Measurements from ENCODE around the gene LY9. TPM values are rescaled to one million over a fixed set of nuclear protein-coding genes. Genes with fewer than 3 reads are reported as not detected.

LY9 gene
- total RNA-seq, 1 donor from 2014 or later, result not detected

DNA sequence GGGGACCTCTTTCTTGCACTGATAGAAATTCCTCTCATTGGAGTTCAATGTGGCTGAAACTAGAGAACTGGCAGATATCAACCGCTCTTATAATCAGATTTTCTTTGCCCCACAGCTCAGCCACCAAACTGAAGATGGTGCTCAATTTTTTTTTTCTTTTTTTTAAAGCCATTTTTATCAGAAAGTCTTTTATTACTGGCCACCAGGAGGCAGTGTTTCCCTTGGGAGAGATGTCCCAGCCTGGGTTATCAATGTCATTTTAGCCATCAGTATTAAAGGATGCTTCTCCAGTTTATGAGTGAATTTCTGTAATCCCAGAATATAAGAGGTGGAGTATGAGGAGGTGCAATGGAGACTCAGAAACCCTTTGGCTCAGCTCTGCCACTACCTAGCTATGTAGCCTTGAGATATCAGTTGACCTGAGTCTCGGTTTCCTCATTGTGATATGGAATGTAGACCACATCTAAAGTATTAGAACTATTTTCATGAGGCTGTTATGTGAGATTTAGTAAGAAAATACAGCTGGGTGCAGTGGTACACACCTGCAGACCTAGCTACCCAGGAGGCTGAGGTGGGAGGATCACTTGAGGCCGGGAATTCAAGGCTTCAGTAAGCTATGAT is 39.1 kb downstream of the LY9 start:
- peak; percentile 14 for DNase-seq (ENCODE audit: extremely low read depth, low read depth, low spot score)

DNA sequence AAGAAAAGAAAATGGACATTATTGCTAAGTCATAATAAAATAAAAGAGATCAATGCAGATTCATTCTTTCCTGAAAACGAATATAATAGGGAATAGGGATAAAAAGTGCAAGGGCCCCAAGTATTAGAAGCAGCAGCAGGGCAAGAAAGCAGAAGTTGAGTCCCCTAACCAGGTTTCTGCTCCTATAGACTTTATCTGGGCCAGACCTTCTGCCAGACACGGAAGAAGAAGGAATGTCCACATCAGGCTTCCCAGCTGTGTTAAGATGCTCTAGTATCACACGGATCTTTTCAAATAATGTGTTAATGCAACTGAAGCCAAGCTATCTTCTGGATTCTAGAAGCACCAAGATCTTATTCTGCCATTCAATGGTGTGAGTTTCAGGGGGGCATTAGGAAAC is 39.8 kb downstream of the LY9 start:
- DNase-seq (ENCODE audit: extremely low read depth, low read depth, low spot score), result no peak

DNA sequence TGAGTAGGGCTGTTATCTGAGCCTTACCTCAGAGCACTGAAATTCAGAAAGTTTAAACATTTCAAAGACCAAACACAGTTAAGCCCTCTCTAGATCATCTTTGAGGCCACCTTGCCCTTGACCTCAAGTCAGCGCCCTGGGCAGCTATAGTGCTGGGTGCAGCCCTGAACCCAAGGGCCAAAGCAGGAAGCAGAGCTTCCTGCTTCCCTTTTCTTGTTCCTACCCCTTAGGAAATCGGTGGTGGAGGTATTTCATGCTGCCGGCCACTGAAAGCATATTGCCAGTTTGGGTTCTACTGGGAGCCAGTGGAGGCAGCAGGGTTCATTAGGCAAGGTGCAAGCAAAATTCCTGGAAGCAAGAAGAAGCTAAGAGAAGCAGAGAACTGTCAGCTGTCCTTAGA is 40.6 kb downstream of the LY9 start:
- DNase-seq (ENCODE audit: extremely low read depth, low read depth, low spot score), result no peak

DNA sequence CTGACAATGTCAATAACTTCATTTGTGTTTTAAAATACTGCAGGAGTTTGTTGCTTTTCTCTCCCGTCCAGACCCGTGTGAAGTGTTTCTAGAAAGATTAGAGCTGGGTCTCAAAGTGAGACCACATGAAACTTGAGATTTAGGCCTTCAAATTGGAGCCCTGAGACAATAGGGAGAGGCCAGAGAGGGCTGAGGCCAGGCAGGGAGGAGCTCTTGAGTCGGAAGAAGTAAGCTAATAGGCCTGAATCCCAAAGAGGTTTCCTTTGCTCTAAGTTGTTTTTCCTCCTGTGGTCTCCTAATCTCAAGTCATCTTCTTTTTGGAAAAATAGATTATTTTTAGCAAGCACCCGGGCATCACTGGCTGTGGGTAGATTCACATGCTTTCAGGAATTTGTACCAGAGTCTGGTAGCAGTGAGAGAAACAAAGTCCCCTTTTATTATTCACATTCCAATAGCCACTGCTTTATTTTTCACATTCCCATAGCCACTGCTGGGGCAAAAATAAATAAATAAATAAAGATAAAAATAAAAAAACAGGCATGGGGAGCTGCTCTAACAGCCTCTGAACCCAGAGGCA is 41.1 kb downstream of the LY9 start:
- no peak for DNase-seq (ENCODE audit: extremely low read depth, low read depth, low spot score)

DNA sequence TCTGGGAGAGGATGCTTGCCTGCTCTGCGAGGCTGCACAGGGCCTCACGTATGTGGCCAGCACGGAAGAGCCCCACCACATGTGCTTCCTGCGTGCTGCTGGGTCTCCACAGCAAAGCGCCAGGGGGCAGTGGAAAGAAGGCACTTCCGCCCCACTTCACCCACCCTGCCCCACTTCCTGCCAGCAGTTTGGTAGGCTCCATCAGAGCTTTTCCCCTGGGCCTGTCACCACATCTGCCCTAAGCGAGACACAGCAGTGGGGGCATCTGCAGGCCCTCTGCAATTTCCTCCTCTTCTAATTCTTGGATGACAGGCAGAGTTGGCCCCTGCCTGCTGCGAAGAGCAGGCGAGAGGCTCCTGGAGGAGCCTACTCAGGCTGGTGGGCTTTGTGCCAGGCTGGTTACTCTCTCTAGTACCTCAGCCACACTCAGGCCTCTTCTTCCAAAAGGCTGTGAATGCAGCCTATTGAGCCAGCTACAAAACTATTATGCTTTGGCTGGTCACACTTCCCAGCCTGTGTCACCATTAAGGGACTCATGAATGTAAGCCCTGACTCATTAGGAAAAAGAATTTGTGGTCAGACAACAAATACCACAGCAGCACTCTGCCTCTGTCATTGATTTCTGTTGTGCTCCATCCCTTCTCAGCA is 41.7 kb downstream of the LY9 start:
- DNase-seq (ENCODE audit: extremely low read depth, low read depth, low spot score), result no peak

DNA sequence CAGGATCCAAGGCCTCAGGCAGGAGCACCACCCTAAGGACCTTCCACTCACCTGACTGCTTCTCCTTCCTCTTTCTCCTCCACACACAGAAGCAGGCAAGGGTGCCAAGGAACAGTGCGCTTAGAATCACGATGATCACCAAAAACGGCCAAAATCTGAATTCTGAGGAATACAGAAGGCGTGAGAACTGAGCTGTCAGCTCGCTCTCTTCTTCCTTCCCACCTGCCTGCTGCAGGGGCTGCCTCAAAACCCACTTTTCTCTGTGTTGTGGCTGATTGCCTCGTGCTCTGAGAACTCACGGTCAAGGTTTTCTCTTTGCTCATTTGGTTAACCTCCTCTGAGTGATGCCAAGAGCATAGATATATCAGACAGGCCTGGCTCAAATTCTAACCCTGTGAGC is 42.9 kb downstream of the LY9 start:
- DNase-seq (ENCODE audit: extremely low read depth, low read depth, low spot score), result no peak

DNA sequence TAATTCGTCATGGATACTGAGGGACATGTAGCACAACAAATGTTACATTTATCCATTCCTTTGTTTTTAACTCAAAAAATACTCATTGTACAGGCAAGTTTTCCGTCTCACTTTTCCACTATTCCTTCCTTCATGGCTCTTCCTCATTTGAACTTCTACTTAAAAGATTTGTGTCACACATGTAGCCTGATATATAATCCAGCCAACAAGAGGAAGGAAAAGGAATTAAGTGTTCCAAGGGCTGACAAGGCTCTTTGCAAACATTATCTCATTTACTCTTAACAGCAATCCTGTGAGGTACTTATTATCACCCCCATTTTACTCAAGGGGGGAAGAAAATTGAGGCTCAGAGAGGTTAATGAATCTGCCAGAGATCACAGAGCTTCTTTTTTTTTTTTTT is 43.8 kb downstream of the LY9 start:
- DNase-seq (ENCODE audit: extremely low read depth, low read depth, low spot score), result no peak

DNA sequence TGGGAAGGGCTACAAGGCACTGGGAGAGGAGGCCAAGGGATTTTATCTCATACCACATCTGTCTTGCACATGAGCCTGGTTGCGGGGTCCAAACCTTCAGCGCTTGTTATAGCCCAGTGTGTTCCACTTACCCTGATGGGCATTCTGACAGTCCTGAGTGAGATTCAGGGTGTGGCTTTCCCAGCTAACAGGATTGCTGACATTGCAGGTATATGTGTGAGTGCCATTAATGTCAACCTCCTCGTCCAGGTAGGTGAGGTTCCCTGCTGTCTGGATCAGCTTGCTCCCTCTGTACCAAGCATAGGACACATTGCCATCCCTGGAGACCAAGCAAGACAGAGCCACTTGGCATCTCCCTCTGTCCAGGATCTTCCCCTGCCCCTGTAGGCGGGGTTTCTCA is 45.1 kb downstream of the LY9 start:
- no peak for DNase-seq (ENCODE audit: extremely low read depth, low read depth, low spot score)

DNA sequence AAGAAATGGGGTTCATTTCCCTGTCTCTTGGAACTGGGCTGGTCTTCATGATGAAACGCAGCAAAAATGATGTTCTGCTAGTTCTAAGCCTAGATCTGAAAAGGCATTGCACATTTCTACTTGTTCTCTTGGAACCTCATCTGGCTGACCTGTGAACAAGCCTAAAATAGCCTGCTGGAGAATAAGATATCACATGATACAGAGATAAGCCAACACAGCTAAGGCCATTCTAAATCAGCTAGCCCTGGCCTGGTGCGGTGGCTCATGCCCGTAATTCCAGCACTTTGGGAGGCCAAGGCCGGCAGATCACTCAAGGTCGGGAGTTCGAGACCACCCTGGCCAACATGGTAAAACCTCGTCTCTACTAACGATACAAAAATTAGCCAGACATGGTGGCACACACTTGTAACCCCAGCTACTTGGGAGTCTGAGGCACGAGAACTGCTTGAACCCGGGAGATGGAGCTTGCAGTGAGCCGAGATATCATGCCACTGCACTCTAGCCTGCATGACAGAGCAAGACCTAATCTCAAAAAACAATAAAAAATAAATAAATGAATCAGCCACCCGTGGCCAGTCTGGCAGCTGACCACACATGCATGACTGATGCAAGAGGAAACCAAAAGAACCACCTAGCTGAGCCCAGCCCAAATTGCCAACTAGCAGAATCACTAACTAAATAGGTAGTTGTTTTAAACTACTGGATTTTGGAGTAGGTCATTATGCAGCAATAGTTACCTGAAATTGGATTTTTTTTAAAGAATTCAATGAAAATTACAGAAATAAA is 48.7 kb downstream of the LY9 start:
- DNase-seq (ENCODE audit: extremely low read depth, low read depth, low spot score), result no peak

DNA sequence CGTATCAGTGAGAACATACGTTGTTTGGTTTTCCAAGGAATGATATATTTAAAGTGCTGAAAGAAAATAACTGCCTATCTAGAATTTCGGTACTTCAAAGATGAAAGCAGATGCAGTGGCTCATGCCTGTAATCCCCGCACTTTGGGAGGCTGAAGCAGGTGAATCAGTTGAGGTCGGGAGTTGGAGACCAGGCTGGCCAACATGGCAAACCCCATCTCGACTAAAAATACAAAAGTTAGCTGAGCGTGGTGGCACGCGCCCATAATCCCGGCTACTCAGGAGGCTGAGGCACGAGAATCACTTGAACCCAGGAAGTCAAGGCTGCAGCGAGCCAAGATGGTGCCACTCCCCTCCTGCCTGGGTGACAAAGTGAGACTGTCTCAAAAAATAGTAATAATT is 50.3 kb downstream of the LY9 start:
- no peak for DNase-seq (ENCODE audit: extremely low read depth, low read depth, low spot score)

DNA sequence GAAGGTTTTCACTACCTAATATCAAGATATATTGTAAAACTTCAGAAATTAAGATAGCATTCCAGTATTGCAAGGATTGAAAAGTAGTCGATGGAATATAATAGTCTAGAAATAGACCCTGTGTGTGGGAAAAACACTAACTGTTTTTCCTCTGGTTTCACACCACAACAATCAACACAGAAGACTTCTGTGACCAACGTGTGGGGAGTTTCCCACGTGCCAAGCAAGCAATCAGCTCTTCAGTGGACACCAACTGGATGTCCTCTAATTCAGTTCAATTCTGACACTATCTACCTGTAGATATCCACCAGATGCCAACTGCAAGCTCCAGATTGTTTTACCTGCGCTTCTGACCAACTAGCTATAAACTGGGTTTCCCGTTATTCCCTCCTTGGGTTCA is 54.6 kb downstream of the LY9 start:
- DNase-seq (ENCODE audit: extremely low read depth, low read depth, low spot score), result no peak

DNA sequence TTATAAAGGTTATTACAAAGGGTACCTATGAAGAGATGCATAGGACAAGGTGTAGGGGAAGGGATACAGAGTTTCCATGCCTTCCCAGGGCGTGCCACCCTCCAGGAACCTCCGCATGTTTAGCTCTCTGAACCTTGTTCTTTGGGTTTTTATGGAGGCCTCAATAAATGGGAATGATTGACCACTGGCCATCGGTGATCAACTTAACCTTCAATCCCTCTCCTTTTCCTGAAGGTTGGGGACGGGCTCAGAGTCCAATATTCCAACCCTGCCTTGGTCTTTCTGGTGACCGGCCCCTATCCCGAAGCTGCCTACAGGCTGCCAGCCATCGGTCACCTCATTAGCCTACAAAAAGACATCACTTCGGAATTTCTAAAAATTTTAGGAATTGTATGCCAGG is 55.0 kb downstream of the LY9 start:
- no peak for DNase-seq (ENCODE audit: extremely low read depth, low read depth, low spot score)

DNA sequence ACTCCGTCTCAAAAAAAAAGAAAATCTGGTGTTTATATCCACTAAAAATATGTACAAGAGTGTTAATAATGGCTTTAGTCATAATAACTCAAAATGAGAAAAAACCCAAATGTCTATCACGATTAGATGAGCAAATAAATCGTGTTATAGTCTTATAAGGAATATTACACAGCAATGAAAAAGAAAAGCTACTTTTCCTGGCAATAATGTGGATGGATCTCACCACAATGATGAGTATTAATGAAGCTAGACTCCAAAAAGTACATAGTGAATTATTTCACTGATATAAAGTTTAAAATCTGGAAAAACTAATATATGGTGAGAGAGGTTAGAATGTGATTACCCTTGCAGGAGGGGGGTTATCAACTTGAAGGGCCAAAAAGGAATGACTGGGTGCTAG is 57.0 kb downstream of the LY9 start:
- DNase-seq (ENCODE audit: extremely low read depth, low read depth, low spot score), result no peak

DNA sequence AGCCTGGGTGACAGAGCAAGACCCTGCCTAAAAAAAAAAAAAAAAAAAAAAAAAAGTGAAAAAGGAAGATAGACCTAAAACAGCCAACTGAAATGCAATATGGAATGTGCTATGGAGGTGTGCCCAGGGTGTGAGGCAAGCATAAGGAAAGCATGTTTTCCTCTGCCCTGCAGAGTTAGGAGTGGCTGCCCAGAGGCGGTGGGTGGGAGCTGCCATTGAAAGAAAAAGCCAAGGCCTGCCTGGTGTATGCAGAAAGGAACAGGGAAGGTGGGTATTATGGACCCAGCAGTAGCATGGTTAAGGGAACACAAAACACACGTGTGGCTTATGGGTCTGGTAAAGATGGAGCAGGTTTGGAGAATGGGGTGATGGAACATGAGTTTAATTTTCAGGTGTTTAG is 57.8 kb downstream of the LY9 start:
- DNase-seq (ENCODE audit: extremely low read depth, low read depth, low spot score), result no peak

DNA sequence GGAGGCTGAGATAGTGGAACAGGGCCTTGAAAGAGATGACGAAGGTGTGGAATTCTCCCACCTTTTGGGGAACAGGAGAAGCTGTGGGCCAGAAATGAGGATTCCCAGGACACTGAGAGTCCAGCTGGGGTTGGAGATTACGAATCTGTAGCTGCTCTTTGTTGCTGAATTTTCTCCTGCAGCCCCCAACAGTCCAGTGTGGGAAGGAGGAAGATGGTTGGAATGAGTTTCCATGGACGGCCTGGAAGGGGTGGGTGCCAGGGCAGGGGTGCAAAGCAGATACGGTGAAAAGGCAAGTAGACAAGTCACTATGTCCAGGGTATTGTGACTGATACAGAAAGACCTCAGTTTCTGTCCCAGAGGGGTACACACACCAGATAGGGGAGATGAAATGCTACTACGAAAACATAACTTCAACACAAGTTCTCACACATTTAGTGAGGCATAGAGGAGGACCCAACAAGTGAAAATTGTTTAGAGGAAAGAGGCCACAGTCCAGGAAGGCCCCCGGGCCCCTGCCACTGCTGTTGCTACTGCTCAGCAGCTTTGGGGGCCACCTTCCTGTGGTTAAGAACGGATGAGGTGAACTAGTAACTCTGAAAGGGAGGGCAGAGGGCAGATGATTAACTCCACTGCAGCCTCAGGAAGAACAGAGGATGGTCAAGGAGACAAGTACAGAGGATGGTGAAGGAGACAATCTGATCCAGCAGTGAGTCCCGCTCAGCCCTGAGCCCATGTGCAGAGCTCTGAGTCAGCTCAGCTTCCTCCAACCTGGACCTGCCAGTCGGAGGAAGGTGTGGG is 59.4 kb downstream of the LY9 start:
- DNase-seq (ENCODE audit: extremely low read depth, low read depth, low spot score), result no peak

DNA sequence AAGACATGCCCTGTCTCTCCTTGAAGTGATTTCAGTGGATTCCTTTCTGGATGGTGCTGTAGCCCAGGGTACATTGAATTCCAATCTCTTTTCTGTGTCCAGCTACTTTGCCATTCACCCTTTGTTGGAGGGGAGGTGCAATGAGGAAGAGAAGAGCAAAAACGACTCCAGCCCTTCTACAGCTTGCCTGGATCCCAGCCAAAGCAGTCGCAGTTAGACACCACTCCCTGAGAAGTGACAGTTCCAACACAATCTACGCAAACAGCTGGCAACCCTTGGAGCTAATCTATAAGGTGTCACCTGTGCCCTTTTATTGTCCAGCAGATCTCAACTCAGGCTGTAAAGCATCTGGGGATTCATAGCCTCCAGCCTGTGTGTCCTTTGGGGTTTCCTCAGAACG is 62.1 kb downstream of the LY9 start:
- no peak for DNase-seq (ENCODE audit: extremely low read depth, low read depth, low spot score)

DNA sequence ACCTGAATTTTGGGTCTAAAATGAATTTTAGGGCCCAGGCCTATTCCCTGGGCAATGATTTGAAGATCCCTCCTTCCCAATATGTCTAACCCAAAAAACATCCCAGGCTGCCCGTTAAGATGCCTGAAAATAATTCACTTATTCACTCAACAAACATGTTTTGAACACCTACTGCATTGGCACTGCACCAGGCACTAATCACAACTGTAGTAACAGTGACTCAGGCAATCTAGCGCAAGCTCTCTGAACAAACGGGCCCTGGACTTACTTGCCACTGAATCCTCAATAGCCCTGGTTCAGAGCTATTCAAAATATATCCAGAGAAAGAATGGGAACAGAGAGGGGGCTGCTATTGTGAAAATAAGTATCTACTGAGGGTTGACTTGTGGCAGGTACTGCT is 62.5 kb downstream of the LY9 start:
- no peak for DNase-seq (ENCODE audit: extremely low read depth, low read depth, low spot score)

DNA sequence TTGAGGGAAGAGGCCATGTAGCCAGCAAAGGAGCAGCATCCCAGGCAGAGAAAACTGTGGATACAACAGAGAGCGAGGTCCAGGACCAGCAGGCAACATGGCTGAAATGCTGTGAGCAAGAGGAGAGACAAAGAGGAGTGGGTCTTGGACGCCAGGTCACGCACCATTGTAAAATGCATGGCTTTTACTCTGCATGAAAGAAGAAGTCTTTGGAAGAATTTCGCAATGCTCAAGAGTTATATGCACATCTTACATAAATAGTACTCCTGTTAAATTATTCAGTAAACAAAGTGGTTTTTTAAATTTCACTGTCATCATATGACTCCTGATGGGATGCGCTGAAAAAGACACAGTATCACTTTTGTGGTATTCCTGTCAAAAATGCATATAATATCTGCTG is 63.2 kb downstream of the LY9 start:
- no peak for DNase-seq (ENCODE audit: extremely low read depth, low read depth, low spot score)

DNA sequence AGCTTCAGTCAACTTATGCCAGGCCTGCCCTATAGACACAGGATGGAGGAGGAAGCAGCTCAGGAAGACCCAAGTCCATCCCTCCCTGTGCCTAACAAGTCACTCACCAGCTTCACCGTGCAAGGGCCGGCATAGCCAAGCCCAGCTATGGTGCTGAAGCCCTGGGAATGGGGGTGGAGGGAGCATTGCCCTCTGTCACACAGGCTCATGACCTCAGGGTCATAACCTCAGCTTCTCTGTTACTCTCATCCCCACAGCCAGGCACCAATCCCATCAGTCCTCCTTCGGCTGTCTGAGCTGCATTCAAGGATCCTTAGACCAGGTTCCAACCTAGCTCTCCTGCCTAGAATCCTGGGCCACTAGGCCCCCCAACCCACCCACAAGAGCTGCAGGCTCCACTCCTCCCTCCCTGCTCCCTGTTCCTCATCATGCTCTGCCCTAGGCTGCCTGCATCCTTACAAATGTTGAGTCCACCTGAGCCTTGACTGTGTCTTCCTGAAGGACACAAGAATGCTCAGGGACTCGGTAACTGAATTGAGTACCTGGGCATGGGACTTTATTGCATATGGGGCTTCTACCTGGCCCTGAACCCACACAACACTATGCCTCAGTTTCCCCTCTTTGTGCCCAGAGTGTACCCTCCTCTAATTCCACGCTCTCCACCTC is 65.0 kb downstream of the LY9 start:
- DNase-seq (ENCODE audit: extremely low read depth, low read depth, low spot score), result no peak

DNA sequence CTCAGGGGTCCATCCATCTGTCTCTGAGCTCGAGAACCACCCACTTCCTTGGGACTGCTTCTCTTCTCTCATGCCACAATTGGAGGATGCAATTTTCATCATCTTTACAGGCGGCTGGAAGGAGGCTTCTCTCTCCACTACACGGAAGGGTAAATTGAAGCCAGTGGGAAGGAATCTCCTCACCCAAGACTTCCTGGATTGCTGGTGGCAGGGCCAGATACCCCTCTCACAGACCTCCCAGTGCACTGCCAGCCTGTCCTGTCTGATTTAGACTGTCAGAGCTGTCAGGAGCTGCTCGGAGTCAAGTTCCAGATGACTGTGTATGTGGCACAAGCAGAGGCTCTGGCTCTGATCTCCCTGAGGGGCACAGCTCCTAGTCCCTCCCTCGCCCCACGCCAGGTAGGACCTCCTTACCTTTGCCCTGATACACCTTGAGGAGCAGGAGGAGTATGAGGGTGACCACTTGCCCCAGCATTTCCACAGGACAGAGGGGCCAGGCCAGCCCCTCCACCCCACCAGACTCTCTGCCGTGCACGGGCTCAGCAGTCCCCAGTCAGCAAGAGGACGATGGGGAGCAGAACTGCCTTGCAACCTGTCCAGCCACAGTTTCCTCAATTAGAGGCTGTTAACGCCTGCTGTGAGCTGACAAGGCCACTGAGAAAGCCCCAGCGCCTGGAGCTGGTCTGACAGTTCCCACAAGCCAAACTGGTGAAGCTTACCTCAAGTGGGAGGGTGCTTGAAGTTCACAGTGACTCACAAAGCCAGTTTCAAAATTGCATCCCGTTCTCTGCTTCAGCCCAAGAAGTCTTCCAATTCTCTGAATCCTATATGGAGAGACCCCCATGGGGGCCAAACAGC is 66.5 kb downstream of the LY9 start, which contains the start of gene CD244:
Gene CD244 (minus strand): TSS at position 685 of the 858 bp plus-strand sequence. CDS start 210 bp downstream, at position 475.
- DNase-seq (ENCODE audit: extremely low read depth, low read depth, low spot score), result no peak

Data from glomerular endothelial cell (primary cell).